GM19468 (cell line): ENCODE measurements around the gene GPR161.

Experiments used
- ATAC-seq: cut with Tn5 transposase; IDR thresholded peaks from one replicate; pipeline ENCODE4 v1.9.1; 2021; ENCODE audit warnings: mild to moderate bottlenecking, moderate library complexity, moderate number of reproducible peaks; ENCODE audit not compliant: unreplicated experiment; ENCODE audit errors: extremely low read depth

Gene GPR161

GRCh38 chr1:168110896-168111545, 25.7 kb downstream of the GPR161 start:
- no peak for ATAC-seq

GRCh38 chr1:168106274-168106673, 30.5 kb downstream of the GPR161 start:
- no peak for ATAC-seq

- ATAC-seq, result no peak
Observed at GRCh38 chr1:168105846-168106245, 30.9 kb downstream of the GPR161 start.

GRCh38 chr1:168104535-168104934, 32.2 kb downstream of the GPR161 start:
- ATAC-seq, result no peak

- ATAC-seq, result no peak
Observed at GRCh38 chr1:168102487-168102886, 34.2 kb downstream of the GPR161 start.

GRCh38 chr1:168101336-168101735, 35.4 kb downstream of the GPR161 start:
- ATAC-seq, result no peak

GRCh38 chr1:168100315-168101002, 36.3 kb downstream of the GPR161 start:
- ATAC-seq, result no peak

- ATAC-seq, result no peak
Observed at GRCh38 chr1:168099337-168099801, 37.4 kb downstream of the GPR161 start.

GRCh38 chr1:168098534-168099320, 38.0 kb downstream of the GPR161 start:
- ATAC-seq, result no peak

- no peak for ATAC-seq
Observed at GRCh38 chr1:168097921-168098528, 38.7 kb downstream of the GPR161 start.

GRCh38 chr1:168096296-168097165, 40.2 kb downstream of the GPR161 start:
- ATAC-seq, result no peak

GRCh38 chr1:168095476-168095875, 41.3 kb downstream of the GPR161 start:
- ATAC-seq, result no peak

- ATAC-seq, result no peak
Observed at GRCh38 chr1:168093616-168094015, 43.1 kb downstream of the GPR161 start.

GRCh38 chr1:168092566-168093355, 44.0 kb downstream of the GPR161 start:
- ATAC-seq, result no peak

- ATAC-seq, result no peak
Observed at GRCh38 chr1:168091720-168092550, 44.8 kb downstream of the GPR161 start.

GRCh38 chr1:168091063-168091462, 45.7 kb downstream of the GPR161 start:
- ATAC-seq, result no peak

- ATAC-seq, result no peak
Observed at GRCh38 chr1:168090395-168090794, 46.3 kb downstream of the GPR161 start.

- ATAC-seq, result no peak
Observed at GRCh38 chr1:168089979-168090337, 46.8 kb downstream of the GPR161 start.
